B cell (primary cell): ENCODE data around the gene FOXP4.

Source experiments
- EZH2 ChIP-seq: IDR thresholded peaks from 2 replicates; pipeline ENCODE4 v1.6.1; 2012; ENCODE audit warnings: borderline replicate concordance, low read depth, mild to moderate bottlenecking, moderate library complexity, low read length; ENCODE audit not compliant: insufficient read depth, poor library complexity, severe bottlenecking
- TF ChIP-seq, protein P1 (sequence below): fragments of 200-600 bp; IDR thresholded peaks from one replicate; pipeline ENCODE4 v1.8.0; 2022; ENCODE audit warnings: antibody characterized with exemption, mild to moderate bottlenecking

DNA sequence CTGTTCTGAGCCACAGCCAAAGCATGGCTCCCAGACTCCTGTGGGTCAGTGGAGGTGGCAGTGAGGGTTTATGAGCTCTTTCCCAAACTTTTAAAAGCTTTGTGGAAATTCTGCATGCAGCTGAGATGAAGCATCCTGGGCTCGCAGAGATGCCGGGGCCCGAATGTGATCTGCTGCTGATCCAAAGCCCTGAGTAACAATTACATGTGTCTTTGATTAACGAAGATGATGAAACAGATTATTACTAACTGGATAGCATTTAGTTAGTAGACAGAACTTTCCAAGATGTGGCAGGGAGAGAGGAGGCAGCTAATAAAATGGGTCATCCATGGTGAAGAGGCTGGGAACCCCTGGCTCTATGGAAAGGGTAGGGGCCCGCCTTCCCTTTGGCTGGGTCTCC, 48.1 kb downstream of the FOXP4 start:
- TF ChIP-seq, protein P1, sequence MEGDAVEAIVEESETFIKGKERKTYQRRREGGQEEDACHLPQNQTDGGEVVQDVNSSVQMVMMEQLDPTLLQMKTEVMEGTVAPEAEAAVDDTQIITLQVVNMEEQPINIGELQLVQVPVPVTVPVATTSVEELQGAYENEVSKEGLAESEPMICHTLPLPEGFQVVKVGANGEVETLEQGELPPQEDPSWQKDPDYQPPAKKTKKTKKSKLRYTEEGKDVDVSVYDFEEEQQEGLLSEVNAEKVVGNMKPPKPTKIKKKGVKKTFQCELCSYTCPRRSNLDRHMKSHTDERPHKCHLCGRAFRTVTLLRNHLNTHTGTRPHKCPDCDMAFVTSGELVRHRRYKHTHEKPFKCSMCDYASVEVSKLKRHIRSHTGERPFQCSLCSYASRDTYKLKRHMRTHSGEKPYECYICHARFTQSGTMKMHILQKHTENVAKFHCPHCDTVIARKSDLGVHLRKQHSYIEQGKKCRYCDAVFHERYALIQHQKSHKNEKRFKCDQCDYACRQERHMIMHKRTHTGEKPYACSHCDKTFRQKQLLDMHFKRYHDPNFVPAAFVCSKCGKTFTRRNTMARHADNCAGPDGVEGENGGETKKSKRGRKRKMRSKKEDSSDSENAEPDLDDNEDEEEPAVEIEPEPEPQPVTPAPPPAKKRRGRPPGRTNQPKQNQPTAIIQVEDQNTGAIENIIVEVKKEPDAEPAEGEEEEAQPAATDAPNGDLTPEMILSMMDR, result no peak
- no peak for TF ChIP-seq EZH2
